Activated CD4-positive, alpha-beta memory T cell treated with anti-CD3 and anti-CD28 coated beads for 36 hours (primary cell): Measurements from ENCODE around the gene NME7. TPM values are rescaled to one million over a fixed set of nuclear protein-coding genes. Genes with fewer than 3 reads are reported as not detected.
"Not testable (repeated sequence)": the region's sequence is repeated elsewhere in the genome, so short reads cannot be mapped to it uniquely, and the experiment has no call there.

Experiments
- CTCF ChIA-PET: fragments of 350-600 bp; sonication (Branson Sonifier 250); formaldehyde crosslinking; loops from one replicate; lab custom pipeline; 2021; ENCODE audit warnings: antibody characterized with exemption, inconsistent platforms; lab: Charles Lee
- POLR2A ChIA-PET: fragments of 350-600 bp; sonication (Branson Sonifier 250); formaldehyde crosslinking; loops from one replicate; lab custom pipeline; 2021; ENCODE audit warnings: antibody characterized with exemption; lab: Charles Lee
- DNase-seq: peaks from one replicate; pipeline ENCODE4 v3.0.0-alpha.2; 2020
- H3K27ac Mint-ChIP-seq: one replicate; pipeline ENCODE4 v1.8.0; 2021; ENCODE audit warnings: mixed read lengths
- H3K27me3 Mint-ChIP-seq: one replicate; pipeline ENCODE4 v1.8.0; 2021; ENCODE audit warnings: mixed read lengths
- H3K36me3 Mint-ChIP-seq: one replicate; pipeline ENCODE4 v1.8.0; 2021; ENCODE audit warnings: mixed read lengths
- H3K4me1 Mint-ChIP-seq: one replicate; pipeline ENCODE4 v1.8.0; 2021; ENCODE audit warnings: low read depth, mixed read lengths
- H3K4me3 Mint-ChIP-seq: one replicate; pipeline ENCODE4 v1.8.0; 2021; ENCODE audit warnings: mild to moderate bottlenecking, mixed read lengths
- H3K9me3 Mint-ChIP-seq: one replicate; pipeline ENCODE4 v1.8.0; 2021; ENCODE audit warnings: mixed read lengths
- intact Hi-C: fragments of 100-400 bp; cut with micrococcal nuclease; formaldehyde crosslinking; loops from one replicate; pipeline ENCODE4 v1.15.1; 2023
- total RNA-seq, 2 experiments: library from RNA; stranded (reverse); gene quantifications; one replicate each; pipeline ENCODE4 v1.2.3, GENCODE V29; 2021

The NME7 gene
- total RNA-seq, 2 experiments from 2014 or later, result 12.9 to 15.9 TPM

- no peaks in the 10 kb centered on the region for H3K9me3 Mint-ChIP-seq
- DNase-seq, result no peak
- intact Hi-C loops, result no loop called here
- H3K27me3 Mint-ChIP-seq, result no peaks in the 10 kb centered on the region
- no peak overlapping the region for H3K4me3 Mint-ChIP-seq
- no peak overlapping the region for H3K27ac Mint-ChIP-seq
- ChIA-PET CTCF (no interaction called here), POLR2A (interaction anchor here (1.2 kb wide), 1 partner anchor 13 kb away, joined by 3 read pairs; no protein-coding TSS in a partner anchor)
- H3K36me3 Mint-ChIP-seq, result no peaks in the 10 kb centered on the region
- peaks cover 10% of the 10 kb centered on the region for H3K4me1 Mint-ChIP-seq
Measured at GRCh38 chr1:169129109-169129784, 238.3 kb downstream of the NME7 start.

- H3K27ac Mint-ChIP-seq, result no peak overlapping the region
- DNase-seq, result no peak
- H3K4me1 Mint-ChIP-seq, result peaks cover 10% of the 10 kb centered on the region
- H3K27me3 Mint-ChIP-seq, result no peaks in the 10 kb centered on the region
- CTCF ChIA-PET, result interaction anchor here (0.6 kb wide), 1 partner anchor 34 kb away, joined by 3 read pairs; no protein-coding TSS in a partner anchor
- H3K36me3 Mint-ChIP-seq, result no peaks in the 10 kb centered on the region
- intact Hi-C loops, result no loop called here
- H3K4me3 Mint-ChIP-seq, result no peak overlapping the region
- POLR2A ChIA-PET, result interaction anchor here (1.2 kb wide), 1 partner anchor 12 kb away, joined by 3 read pairs; no protein-coding TSS in a partner anchor
- H3K9me3 Mint-ChIP-seq, result no peaks in the 10 kb centered on the region
Measured at GRCh38 chr1:169128562-169128961, 239.0 kb downstream of the NME7 start.

GRCh38 chr1:169127305-169127704, 240.3 kb downstream of the NME7 start:
- Mint-ChIP-seq H3K4me3 (no peak overlapping the region), H3K9me3 (no peaks in the 10 kb centered on the region), H3K27me3 (no peaks in the 10 kb centered on the region), H3K36me3 (no peaks in the 10 kb centered on the region), H3K4me1 (peaks cover 10% of the 10 kb centered on the region), H3K27ac (no peak overlapping the region)
- POLR2A ChIA-PET, result no interaction called here
- intact Hi-C loops, result no loop called here
- CTCF ChIA-PET, result no interaction called here
- no peak for DNase-seq

GRCh38 chr1:169126335-169126734, 241.3 kb downstream of the NME7 start:
- Mint-ChIP-seq H3K4me1 (peaks cover 10% of the 10 kb centered on the region), H3K4me3 (no peak overlapping the region), H3K27ac (no peak overlapping the region), H3K9me3 (no peaks in the 10 kb centered on the region), H3K36me3 (no peaks in the 10 kb centered on the region), H3K27me3 (no peaks in the 10 kb centered on the region)
- intact Hi-C loops, result no loop called here
- DNase-seq, result no peak
- ChIA-PET CTCF (no interaction called here), POLR2A (no interaction called here)

- DNase-seq, H3K4me1 Mint-ChIP-seq, intact Hi-C loops, CTCF ChIA-PET, H3K4me3 Mint-ChIP-seq, H3K9me3 Mint-ChIP-seq, H3K27me3 Mint-ChIP-seq, H3K27ac Mint-ChIP-seq, POLR2A ChIA-PET, H3K36me3 Mint-ChIP-seq: not testable (repeated sequence)
Measured at GRCh38 chr1:169125597-169125996, 242.0 kb downstream of the NME7 start.

- peaks cover 10% of the 10 kb centered on the region for H3K4me1 Mint-ChIP-seq
- ChIA-PET POLR2A (no interaction called here), CTCF (no interaction called here)
- H3K27ac Mint-ChIP-seq, result no peak overlapping the region
- H3K4me3 Mint-ChIP-seq, result no peak overlapping the region
- H3K9me3 Mint-ChIP-seq, result no peaks in the 10 kb centered on the region
- H3K36me3 Mint-ChIP-seq, result no peaks in the 10 kb centered on the region
- DNase-seq, result no peak
- no peaks in the 10 kb centered on the region for H3K27me3 Mint-ChIP-seq
- intact Hi-C loops, result no loop called here
Measured at GRCh38 chr1:169124459-169124858, 243.1 kb downstream of the NME7 start.

GRCh38 chr1:169122976-169123375, 244.6 kb downstream of the NME7 start:
- ChIA-PET POLR2A (no interaction called here), CTCF (no interaction called here)
- intact Hi-C loops, result no loop called here
- H3K4me3 Mint-ChIP-seq, result no peak overlapping the region
- H3K9me3 Mint-ChIP-seq, result no peaks in the 10 kb centered on the region
- no peaks in the 10 kb centered on the region for H3K27me3 Mint-ChIP-seq
- no peaks in the 10 kb centered on the region for H3K4me1 Mint-ChIP-seq
- no peak for DNase-seq
- H3K27ac Mint-ChIP-seq, result no peak overlapping the region
- no peaks in the 10 kb centered on the region for H3K36me3 Mint-ChIP-seq

GRCh38 chr1:169121146-169121923, 246.3 kb downstream of the NME7 start:
- ChIA-PET POLR2A (no interaction called here), CTCF (no interaction called here)
- no peak for DNase-seq
- Mint-ChIP-seq H3K4me3 (no peak overlapping the region), H3K36me3 (no peaks in the 10 kb centered on the region), H3K9me3 (no peaks in the 10 kb centered on the region), H3K4me1 (peaks cover 7% of the 10 kb centered on the region), H3K27ac (no peak overlapping the region), H3K27me3 (no peaks in the 10 kb centered on the region)
- intact Hi-C loops, result no loop called here

GRCh38 chr1:169120066-169120465, 247.5 kb downstream of the NME7 start:
- POLR2A ChIA-PET, result no interaction called here
- intact Hi-C loops, result no loop called here
- H3K27me3 Mint-ChIP-seq, result no peaks in the 10 kb centered on the region
- CTCF ChIA-PET, result no interaction called here
- H3K4me3 Mint-ChIP-seq, result no peak overlapping the region
- no peaks in the 10 kb centered on the region for H3K36me3 Mint-ChIP-seq
- H3K4me1 Mint-ChIP-seq, result peaks cover 13% of the 10 kb centered on the region
- H3K9me3 Mint-ChIP-seq, result no peaks in the 10 kb centered on the region
- DNase-seq, result no peak
- no peak overlapping the region for H3K27ac Mint-ChIP-seq

- no peaks in the 10 kb centered on the region for H3K36me3 Mint-ChIP-seq
- no peak for DNase-seq
- ChIA-PET POLR2A (no interaction called here), CTCF (no interaction called here)
- H3K9me3 Mint-ChIP-seq, result no peaks in the 10 kb centered on the region
- H3K27me3 Mint-ChIP-seq, result no peaks in the 10 kb centered on the region
- H3K27ac Mint-ChIP-seq, result no peak overlapping the region
- intact Hi-C loops, result no loop called here
- peaks cover 13% of the 10 kb centered on the region for H3K4me1 Mint-ChIP-seq
- H3K4me3 Mint-ChIP-seq, result no peak overlapping the region
Measured at GRCh38 chr1:169119405-169119804, 248.2 kb downstream of the NME7 start.

- peaks cover 13% of the 10 kb centered on the region for H3K4me1 Mint-ChIP-seq
- intact Hi-C loops, result no loop called here
- no peak overlapping the region for H3K27ac Mint-ChIP-seq
- H3K9me3 Mint-ChIP-seq, result no peaks in the 10 kb centered on the region
- ChIA-PET CTCF (no interaction called here), POLR2A (no interaction called here)
- H3K27me3 Mint-ChIP-seq, result no peaks in the 10 kb centered on the region
- DNase-seq, result no peak
- H3K4me3 Mint-ChIP-seq, result no peak overlapping the region
- H3K36me3 Mint-ChIP-seq, result no peaks in the 10 kb centered on the region
Measured at GRCh38 chr1:169118227-169118626, 249.4 kb downstream of the NME7 start.

GRCh38 chr1:169117599-169117998, 250.0 kb downstream of the NME7 start:
- H3K4me3 Mint-ChIP-seq, result no peak overlapping the region
- H3K36me3 Mint-ChIP-seq, result no peaks in the 10 kb centered on the region
- ChIA-PET POLR2A (no interaction called here), CTCF (interaction anchor here (0.8 to 1.4 kb wide), 2 partner anchors 10 to 11 kb away, joined by 3 to 4 read pairs; partner anchors contain the start of gene ATP1B1)
- no peaks in the 10 kb centered on the region for H3K9me3 Mint-ChIP-seq
- intact Hi-C loops, result no loop called here
- H3K27ac Mint-ChIP-seq, result no peak overlapping the region
- H3K27me3 Mint-ChIP-seq, result no peaks in the 10 kb centered on the region
- DNase-seq, result no peak
- peaks cover 13% of the 10 kb centered on the region for H3K4me1 Mint-ChIP-seq
